ENCODE data around the gene B4GALT6. TPM values are rescaled to one million over a fixed set of nuclear protein-coding genes. Genes with fewer than 3 reads are reported as not detected.

Gene B4GALT6
- total and polyA plus RNA-seq, 2 of the 13 experiments (the other 11 are each of a cell fraction or from before 2014, with no cell fraction given): 1.9 to 3.3 TPM

DNA sequence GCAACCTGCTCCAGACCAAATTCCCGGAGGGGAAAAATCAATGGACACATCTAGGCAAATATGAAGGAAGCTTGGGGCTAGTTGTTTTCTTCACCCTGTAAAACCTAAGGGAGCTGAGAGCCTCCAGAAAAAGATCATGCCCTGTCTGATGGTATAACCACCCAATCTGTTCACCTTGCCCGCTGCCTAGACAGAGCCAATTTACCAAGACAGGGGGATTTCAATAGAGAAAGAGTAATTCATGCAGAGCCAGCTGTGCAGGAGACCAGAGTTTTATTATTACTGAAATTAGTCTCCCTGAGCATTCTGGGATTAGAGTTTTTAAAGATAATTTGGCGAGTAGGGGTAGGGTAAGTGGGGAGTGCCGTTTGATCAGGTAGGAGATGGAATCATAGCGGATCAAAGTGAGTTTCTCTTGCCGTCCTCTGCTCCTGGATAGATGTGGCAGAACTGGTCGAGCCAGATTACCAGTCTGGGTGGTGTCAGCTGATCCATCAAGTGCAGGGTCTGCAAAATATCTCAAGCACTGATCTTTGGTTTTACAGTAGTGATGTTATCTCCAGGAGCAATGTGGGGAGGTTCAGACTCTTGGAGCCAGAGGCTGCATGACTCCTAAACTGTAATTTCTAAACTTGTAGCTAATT is 35.1 kb upstream of the B4GALT6 start (continued):
- TF ChIP-seq, protein P1, sequence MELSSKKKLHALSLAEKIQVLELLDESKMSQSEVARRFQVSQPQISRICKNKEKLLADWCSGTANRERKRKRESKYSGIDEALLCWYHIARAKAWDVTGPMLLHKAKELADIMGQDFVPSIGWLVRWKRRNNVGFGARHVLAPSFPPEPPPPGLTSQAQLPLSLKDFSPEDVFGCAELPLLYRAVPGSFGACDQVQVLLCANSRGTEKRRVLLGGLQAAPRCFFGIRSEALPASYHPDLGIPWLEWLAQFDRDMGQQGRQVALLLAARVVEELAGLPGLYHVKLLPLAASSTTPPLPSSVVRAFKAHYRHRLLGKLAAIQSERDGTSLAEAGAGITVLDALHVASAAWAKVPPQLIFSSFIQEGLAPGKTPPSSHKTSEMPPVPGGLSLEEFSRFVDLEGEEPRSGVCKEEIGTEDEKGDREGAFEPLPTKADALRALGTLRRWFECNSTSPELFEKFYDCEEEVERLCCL (CRISPR knock-in tag; IDR thresholded peaks at IDR 0.05; ENCODE audit: borderline replicate concordance): no peak
- no peak for TF ChIP-seq EZH2 (conservative IDR thresholded peaks at IDR 0.05; ENCODE audit: low read depth, low read length)
- no peak for TF ChIP-seq TRAFD1 (CRISPR knock-in tag; IDR thresholded peaks at IDR 0.05; ENCODE audit: borderline replicate concordance)

DNA sequence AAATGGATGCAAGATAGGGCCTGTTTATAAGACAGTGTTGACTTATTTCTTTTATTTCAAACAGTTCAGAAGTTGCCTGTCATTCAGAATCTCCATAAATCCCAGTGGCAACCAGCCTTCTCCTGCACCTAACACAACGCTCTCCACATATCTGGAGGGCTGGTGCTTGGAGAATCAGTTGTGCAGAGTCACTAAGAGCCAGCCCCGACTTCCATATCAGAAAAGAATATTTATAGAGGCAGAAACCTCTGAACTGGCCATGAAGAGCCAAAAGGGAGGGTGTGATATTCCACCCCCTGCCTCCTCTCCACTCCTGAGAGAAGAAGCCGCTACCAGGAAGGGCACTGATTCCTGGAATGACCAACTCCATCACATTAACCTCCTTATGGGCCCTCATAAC is 34.0 kb upstream of the B4GALT6 start:
- no peak overlapping the region for H3K27ac ChIP-seq (ENCODE audit: extremely low read length, insufficient read depth, low read length)
- no peaks in the 10 kb centered on the region for H3K36me3 ChIP-seq (replicated peaks in 1 of 2; ENCODE audit: control insufficient read depth in 1 of 2, insufficient read depth in 2 of 2, low read length in 2 of 2)
- 14% methylated on average over 3 of the region's 3 CpGs for WGBS (ENCODE audit: low lambda C conversion rate)
- no peaks in the 10 kb centered on the region for H4K20me1 ChIP-seq (ENCODE audit: insufficient read depth, low read length)
- no peak overlapping the region for H2AFZ ChIP-seq (ENCODE audit: low read length)
- H3K79me2 ChIP-seq (ENCODE audit: insufficient read depth, low read length): no peaks in the 10 kb centered on the region
- no peak overlapping the region for H3K9ac ChIP-seq (ENCODE audit: insufficient read depth, low read depth, low read length)
- H3K9me3 ChIP-seq (ENCODE audit: low read length): peaks cover 13% of the 10 kb centered on the region
- ATAC-seq (no peak), DNase-seq (ENCODE audit: low spot score) (no peak), FAIRE-seq (no peak)
- POLR2A ChIA-PET: no interaction called here
- BruUV-seq (replicated peaks): no TSS peak
- CTCF ChIA-PET (ENCODE audit: low intra/inter-chr PET ratio, low total read pairs): no interaction called here
- no peaks in the 10 kb centered on the region for H3K4me1 ChIP-seq (ENCODE audit: insufficient read depth, low read length)
- no peaks in the 10 kb centered on the region for H3K27me3 ChIP-seq (ENCODE audit: control insufficient read depth in 1 of 2, insufficient read depth in 2 of 2, low read length in 2 of 2)
- H3K4me3 ChIP-seq (replicated peaks in 1 of 3; ENCODE audit: insufficient read depth in 1 of 3, low read depth in 2 of 3, low read length in 3 of 3): no peak overlapping the region
- in situ Hi-C loops (cut with HindIII; ENCODE audit: extremely low pct_ligation_motif_present, low pct_unique_long_range_greater_than_20kb): no loop called here
- intact Hi-C loops (cut with micrococcal nuclease; ENCODE audit: unreplicated experiment): no loop called here
- H3K4me2 ChIP-seq (ENCODE audit: low read depth, low read length): no peak overlapping the region
- TF ChIP-seq ZSCAN22 (CRISPR knock-in tag; IDR thresholded peaks at IDR 0.05) (no peak), ZNF317 (CRISPR knock-in tag; IDR thresholded peaks at IDR 0.05) (no peak), MAFF (IDR thresholded peaks at IDR 0.05; ENCODE audit: low read depth, low read length) (no peak), ZNF660 (CRISPR knock-in tag; IDR thresholded peaks at IDR 0.05; ENCODE audit: borderline replicate concordance, low read depth) (no peak), PAWR (CRISPR knock-in tag; IDR thresholded peaks at IDR 0.05; ENCODE audit: borderline replicate concordance) (no peak), MTA1 (CRISPR knock-in tag; IDR thresholded peaks at IDR 0.05; ENCODE audit: borderline replicate concordance) (no peak), ZC3H13 (CRISPR knock-in tag; IDR thresholded peaks at IDR 0.05) (no peak), KLF6 (CRISPR knock-in tag; IDR thresholded peaks at IDR 0.05) (no peak), MTA3 (CRISPR knock-in tag; IDR thresholded peaks at IDR 0.05) (no peak), SALL2 (CRISPR knock-in tag; IDR thresholded peaks at IDR 0.05) (no peak), ZNF772 (CRISPR knock-in tag; IDR thresholded peaks at IDR 0.05) (no peak), STAT5B (CRISPR knock-in tag; IDR thresholded peaks at IDR 0.05) (no peak), ZNF747 (CRISPR knock-in tag; IDR thresholded peaks at IDR 0.05; ENCODE audit: borderline replicate concordance) (no peak), ZSCAN29 (CRISPR knock-in tag; conservative IDR thresholded peaks at IDR 0.05) (no peak), CENPX (CRISPR knock-in tag; IDR thresholded peaks at IDR 0.05) (no peak), MNT (IDR thresholded peaks at IDR 0.05) (no peak), SOX5 (CRISPR knock-in tag; IDR thresholded peaks at IDR 0.05; ENCODE audit: borderline replicate concordance) (no peak), ETV5 (CRISPR knock-in tag; IDR thresholded peaks at IDR 0.05; ENCODE audit: borderline replicate concordance) (no peak)

All from HepG2 (cell line).